GM23338 (cell line): ENCODE data around the gene HERPUD1.

Experiments used
- CREB1 ChIP-seq: fragments of 250-450 bp; sonication (Bioruptor Pico); IDR thresholded peaks from 2 replicates; pipeline ENCODE4 v1.5.0; 2020; ENCODE audit warnings: low read depth, mild to moderate bottlenecking, moderate library complexity
- CTCF ChIP-seq, 2 experiments: fragments of 200-600 bp in 1 of 2; sonication (generic) in 1 of 2; conservative IDR thresholded peaks; 2 replicates each; pipeline versions ENCODE4 v1.5.1 to v1.6.1; 2016 to 2017; ENCODE audit warnings: antibody characterized with exemption in 2 of 2, low read depth in 2 of 2, mild to moderate bottlenecking in 2 of 2, moderate library complexity in 1 of 2
- ETS1 ChIP-seq: IDR thresholded peaks from 2 replicates; pipeline ENCODE4 v1.6.1; 2016; ENCODE audit warnings: antibody characterized with exemption
- EZH2 ChIP-seq: fragments of 200-600 bp; sonication (generic); IDR thresholded peaks from one replicate; pipeline ENCODE4 v1.8.0; 2017; ENCODE audit warnings: antibody characterized with exemption, mild to moderate bottlenecking, low read depth; ENCODE audit not compliant: unreplicated experiment
- EZH2phosphoT487 ChIP-seq: fragments of 200-600 bp; sonication (generic); IDR thresholded peaks from one replicate; pipeline ENCODE4 v1.8.1; 2018; ENCODE audit warnings: antibody characterized with exemption; ENCODE audit not compliant: unreplicated experiment
- JUNB ChIP-seq: IDR thresholded peaks from one replicate; pipeline ENCODE4 v1.6.1; 2016; ENCODE audit warnings: antibody characterized with exemption; ENCODE audit not compliant: unreplicated experiment
- POLR2AphosphoS5 ChIP-seq: IDR thresholded peaks from 2 replicates; pipeline ENCODE4 v1.6.1; 2016; ENCODE audit warnings: antibody characterized with exemption, low read depth
- REST ChIP-seq: IDR thresholded peaks from one replicate; pipeline ENCODE4 v1.6.1; 2018; ENCODE audit warnings: antibody characterized with exemption; ENCODE audit not compliant: unreplicated experiment
- STAT1 ChIP-seq: IDR thresholded peaks from one replicate; pipeline ENCODE4 v1.6.1; 2016; ENCODE audit warnings: antibody characterized with exemption; ENCODE audit not compliant: unreplicated experiment
- ZNF114 ChIP-seq: fragments of 250-450 bp; sonication (Bioruptor Pico); IDR thresholded peaks from 2 replicates; pipeline ENCODE4 v1.5.0; 2020; ENCODE audit warnings: mild to moderate bottlenecking, moderate library complexity
- ZNF331 ChIP-seq: fragments of 250-450 bp; sonication (Bioruptor Pico); IDR thresholded peaks from 2 replicates; pipeline ENCODE4 v1.5.0; 2020; ENCODE audit warnings: low read depth, mild to moderate bottlenecking, moderate library complexity

- TF ChIP-seq REST (no peak), JUNB (no peak), CTCF (conservative IDR thresholded peaks at IDR 0.05; ENCODE audit: low read depth in 2 of 2) (no peak), EZH2 (no peak), STAT1 (no peak), POLR2AphosphoS5 (no peak), EZH2phosphoT487 (no peak), ZNF331 (CRISPR knock-in tag) (no peak), CREB1 (CRISPR knock-in tag) (no peak), ETS1 (no peak), ZNF114 (CRISPR knock-in tag) (no peak)
These were observed 29.9 kb downstream of the HERPUD1 start, which contains the start of gene CETP for GRCh38 chr16:56961851-56962281.
